ENCODE data around the gene PLD5.

The PLD5 gene

GRCh38 chr1:242524571-242525359 is at the start of gene PLD5:
Gene PLD5, minus strand, starts transcription at chr1:242524697.
- no peak for DNase-seq

GRCh38 chr1:242569867-242570266 is 45.4 kb upstream of the PLD5 start:
- DNase-seq, result no peak

- DNase-seq, result no peak
Observed at GRCh38 chr1:242568666-242569065, 44.2 kb upstream of the PLD5 start.

GRCh38 chr1:242567596-242567995 is 43.1 kb upstream of the PLD5 start:
- no peak for DNase-seq

GRCh38 chr1:242556759-242557158 is 32.3 kb upstream of the PLD5 start:
- no peak for DNase-seq

- DNase-seq, result no peak
Observed at GRCh38 chr1:242556276-242556675, 31.8 kb upstream of the PLD5 start.

GRCh38 chr1:242554577-242554976 is 30.1 kb upstream of the PLD5 start:
- no peak for DNase-seq

GRCh38 chr1:242546849-242547729 is 22.6 kb upstream of the PLD5 start:
- DNase-seq, result no peak

GRCh38 chr1:242546441-242546840 is 21.9 kb upstream of the PLD5 start:
- DNase-seq, result no peak

- no peak for DNase-seq
Observed at GRCh38 chr1:242544071-242544470, 19.6 kb upstream of the PLD5 start.

- DNase-seq, result no peak
Observed at GRCh38 chr1:242542271-242542670, 17.8 kb upstream of the PLD5 start.

- no peak for DNase-seq
Observed at GRCh38 chr1:242535986-242536385, 11.5 kb upstream of the PLD5 start.

- no peak for DNase-seq
Observed at GRCh38 chr1:242534753-242535152, 10.3 kb upstream of the PLD5 start.

- no peak for DNase-seq
Observed at GRCh38 chr1:242530761-242531160, 6.3 kb upstream of the PLD5 start.

- DNase-seq, result no peak
Observed at GRCh38 chr1:242525769-242526168, 1.3 kb upstream of the PLD5 start.

- DNase-seq, result no peak
Observed at GRCh38 chr1:242525360-242525722, 844 bp upstream of the PLD5 start.

GRCh38 chr1:242523719-242524570 is 552 bp downstream of the PLD5 start:
- DNase-seq, result no peak

GRCh38 chr1:242522996-242523718 is 1.3 kb downstream of the PLD5 start:
- no peak for DNase-seq

- no peak for DNase-seq
Observed at GRCh38 chr1:242522304-242522945, 2.1 kb downstream of the PLD5 start.

GRCh38 chr1:242515555-242515954 is 8.9 kb downstream of the PLD5 start:
- DNase-seq, result no peak

GRCh38 chr1:242506724-242507123 is 17.8 kb downstream of the PLD5 start:
- DNase-seq, result no peak

- no peak for DNase-seq
Observed at GRCh38 chr1:242489545-242489944, 35.0 kb downstream of the PLD5 start.
